Vagina (tissue), 2 donors: Measurements from ENCODE around the gene SOX15. TPM values are rescaled to one million over a fixed set of nuclear protein-coding genes. Genes with fewer than 3 reads are reported as not detected.

Experiments
- DNase-seq, 2 donors: peaks; one replicate each; pipeline ENCODE4 v3.0.0-alpha.2; 2017; ENCODE audit errors: extremely low spot score in 2 of 2
- H3K27ac ChIP-seq: fragments of 200-600 bp; sonication (generic); one replicate; pipeline ENCODE4 v1.5.1; 2019
- H3K27me3 ChIP-seq: fragments of 200-600 bp; sonication (generic); one replicate; pipeline ENCODE4 v1.5.1; 2019
- H3K36me3 ChIP-seq, 2 donors: fragments of 200-600 bp; sonication (generic); one replicate each; pipeline ENCODE4 v1.5.1; 2017 to 2019
- H3K4me1 ChIP-seq: fragments of 200-600 bp; sonication (generic); one replicate; pipeline ENCODE4 v1.5.1; 2019
- H3K4me3 ChIP-seq, 2 donors: fragments of 200-600 bp; sonication (generic); 1 replicate in 1 of 2; 2 replicates in 1 of 2; pipeline ENCODE4 v1.5.1; 2016 to 2019
- H3K9me3 ChIP-seq: fragments of 200-600 bp; sonication (generic); one replicate; pipeline ENCODE4 v1.5.1; 2019
- POLR2A ChIP-seq, 2 donors: fragments of 450-650 bp; IDR thresholded peaks; one replicate each; pipeline ENCODE4 v1.6.1; 2017; ENCODE audit warnings: antibody characterized with exemption in 2 of 2, mild to moderate bottlenecking in 2 of 2, moderate library complexity in 2 of 2
- POLR2AphosphoS5 ChIP-seq, 2 donors: sonication (generic); formaldehyde crosslinking; IDR thresholded peaks; one replicate each; pipeline ENCODE4 v1.9.0; 2017; ENCODE audit warnings: antibody characterized with exemption in 2 of 2, mild to moderate bottlenecking in 2 of 2, low read depth in 1 of 2; ENCODE audit not compliant: insufficient read depth in 1 of 2
- intact Hi-C: fragments of 100-400 bp; cut with DNase I; formaldehyde crosslinking; loops from one replicate; pipeline ENCODE4 v1.15.1; 2023
- total RNA-seq: library from RNA; depleted of rRNA; stranded (reverse); fragments of >200 nt; gene quantifications from one replicate; pipeline ENCODE4 v1.2.3, GENCODE V29; 2016
- TF ChIP-seq, protein P1 (sequence below), 3 experiments: fragments of 450-650 bp in 2 of 3; fragments of 200-600 bp in 1 of 3; sonication (generic) in 1 of 3; IDR thresholded peaks; one replicate each; pipeline ENCODE4 v1.5.1; 2017 to 2019; ENCODE audit warnings: antibody characterized with exemption in 3 of 3, mild to moderate bottlenecking in 2 of 3, moderate library complexity in 2 of 3

Gene SOX15
- total RNA-seq, 1 donor from 2014 or later = 44.4 TPM

DNA sequence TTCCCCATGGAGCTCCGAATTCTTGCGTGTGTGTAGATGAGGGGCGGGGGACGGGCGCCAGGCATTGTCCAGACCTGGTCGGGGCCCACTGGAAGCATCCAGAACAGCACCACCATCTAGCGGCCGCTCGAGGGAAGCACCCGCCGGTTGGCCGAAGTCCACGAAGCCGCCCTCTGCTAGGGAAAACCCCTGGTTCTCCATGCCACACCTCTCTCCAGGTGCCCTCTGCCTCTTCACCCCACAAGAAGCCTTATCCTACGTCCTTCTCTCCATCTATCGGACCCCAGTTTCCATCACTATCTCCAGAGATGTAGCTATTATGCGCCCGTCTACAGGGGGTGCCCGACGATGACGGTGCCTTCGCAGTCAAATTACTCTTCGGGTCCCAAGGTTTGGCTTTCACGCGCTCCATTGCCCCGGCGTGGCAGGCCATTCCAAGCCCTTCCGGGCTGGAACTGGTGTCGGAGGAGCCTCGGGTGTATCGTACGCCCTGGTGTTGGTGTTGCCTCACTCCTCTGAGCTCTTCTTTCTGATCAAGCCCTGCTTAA, 28.8 kb downstream of the SOX15 start:
- H3K9me3 ChIP-seq = no peaks in the 10 kb centered on the region
- peaks cover 70% of the 10 kb centered on the region for H3K4me1 ChIP-seq
- peak overlapping the region; percentile 88 for H3K27ac ChIP-seq
- peak in 1 of 2 donors; percentile 68 for TF ChIP-seq POLR2AphosphoS5 (IDR thresholded peaks at IDR 0.05; ENCODE audit: insufficient read depth in 1 of 2, low read depth in 1 of 2)
- TF ChIP-seq, protein P1, sequence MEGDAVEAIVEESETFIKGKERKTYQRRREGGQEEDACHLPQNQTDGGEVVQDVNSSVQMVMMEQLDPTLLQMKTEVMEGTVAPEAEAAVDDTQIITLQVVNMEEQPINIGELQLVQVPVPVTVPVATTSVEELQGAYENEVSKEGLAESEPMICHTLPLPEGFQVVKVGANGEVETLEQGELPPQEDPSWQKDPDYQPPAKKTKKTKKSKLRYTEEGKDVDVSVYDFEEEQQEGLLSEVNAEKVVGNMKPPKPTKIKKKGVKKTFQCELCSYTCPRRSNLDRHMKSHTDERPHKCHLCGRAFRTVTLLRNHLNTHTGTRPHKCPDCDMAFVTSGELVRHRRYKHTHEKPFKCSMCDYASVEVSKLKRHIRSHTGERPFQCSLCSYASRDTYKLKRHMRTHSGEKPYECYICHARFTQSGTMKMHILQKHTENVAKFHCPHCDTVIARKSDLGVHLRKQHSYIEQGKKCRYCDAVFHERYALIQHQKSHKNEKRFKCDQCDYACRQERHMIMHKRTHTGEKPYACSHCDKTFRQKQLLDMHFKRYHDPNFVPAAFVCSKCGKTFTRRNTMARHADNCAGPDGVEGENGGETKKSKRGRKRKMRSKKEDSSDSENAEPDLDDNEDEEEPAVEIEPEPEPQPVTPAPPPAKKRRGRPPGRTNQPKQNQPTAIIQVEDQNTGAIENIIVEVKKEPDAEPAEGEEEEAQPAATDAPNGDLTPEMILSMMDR (IDR thresholded peaks at IDR 0.05) = peak; percentile 64 to 90 (median 89)
- no peak for TF ChIP-seq POLR2A (IDR thresholded peaks at IDR 0.05)
- intact Hi-C loops = loop anchor here (5.0 to 10.0 kb wide), 3 partner anchors 44 to 306 kb away; partner anchors contain the start of genes CTDNEP1, ELP5, KCTD11 and TMEM95
- DNase-seq = peak in 1 of 2 donors; percentile 92
- peaks cover 0 to 29% of the 10 kb centered on the region in 2 donors for H3K36me3 ChIP-seq
- H3K27me3 ChIP-seq = no peaks in the 10 kb centered on the region
- H3K4me3 ChIP-seq = peak overlapping the region; percentile 70 to 82

DNA sequence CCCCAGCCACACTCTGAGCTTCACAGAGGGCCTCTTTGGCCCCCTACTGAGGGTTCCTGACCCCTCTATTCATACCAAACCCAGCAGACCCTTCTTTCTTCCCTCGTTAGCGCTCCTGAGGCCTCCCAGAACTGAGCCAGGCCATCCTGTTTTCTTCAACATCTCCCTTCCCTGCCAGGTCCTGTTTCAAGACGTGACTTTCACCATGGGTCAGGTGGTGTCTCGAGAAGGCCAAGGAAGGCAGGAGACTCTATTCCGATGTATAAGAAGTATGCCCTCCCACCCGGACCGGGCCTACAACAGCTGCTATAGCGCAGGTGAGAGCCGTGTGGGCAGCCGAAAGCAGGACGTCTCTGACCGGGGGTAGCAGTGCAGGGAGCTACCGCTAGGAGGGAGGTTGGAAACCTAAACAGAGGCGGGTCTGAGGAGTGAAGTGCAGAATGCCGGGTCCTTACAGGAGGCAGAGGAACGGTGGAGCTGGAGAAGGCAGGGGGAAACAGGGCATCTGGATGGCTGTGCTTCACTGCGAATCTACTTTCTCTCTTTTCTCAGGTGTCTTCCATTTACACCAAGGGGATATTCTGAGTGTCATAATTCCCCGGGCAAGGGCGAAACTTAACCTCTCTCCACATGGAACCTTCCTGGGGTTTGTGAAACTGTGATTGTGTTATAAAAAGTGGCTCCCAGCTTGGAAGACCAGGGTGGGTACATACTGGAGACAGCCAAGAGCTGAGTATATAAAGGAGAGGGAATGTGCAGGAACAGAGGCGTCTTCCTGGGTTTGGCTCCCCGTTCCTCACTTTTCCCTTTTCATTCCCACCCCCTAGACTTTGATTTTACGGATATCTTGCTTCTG, 29.5 kb downstream of the SOX15 start:
- Histone ChIP-seq H3K9me3 (no peaks in the 10 kb centered on the region), H3K36me3 (peaks cover 0 to 22% of the 10 kb centered on the region in 2 donors), H3K4me1 (peaks cover 70% of the 10 kb centered on the region), H3K27me3 (no peaks in the 10 kb centered on the region), H3K4me3 (peak overlapping the region; percentile 70 to 82), H3K27ac (peak overlapping the region; percentile 88)
- peak in 1 of 2 donors; percentile 88 for DNase-seq
- intact Hi-C loops = loop anchor here (5.0 to 10.0 kb wide), 3 partner anchors 43 to 306 kb away; partner anchors contain the start of genes CTDNEP1, ELP5, KCTD11 and TMEM95
- TF ChIP-seq, protein P1 (IDR thresholded peaks at IDR 0.05) = peak in 1 of 3 experiments; percentile 46
- no peak for TF ChIP-seq POLR2AphosphoS5 (IDR thresholded peaks at IDR 0.05; ENCODE audit: insufficient read depth in 1 of 2, low read depth in 1 of 2)

DNA sequence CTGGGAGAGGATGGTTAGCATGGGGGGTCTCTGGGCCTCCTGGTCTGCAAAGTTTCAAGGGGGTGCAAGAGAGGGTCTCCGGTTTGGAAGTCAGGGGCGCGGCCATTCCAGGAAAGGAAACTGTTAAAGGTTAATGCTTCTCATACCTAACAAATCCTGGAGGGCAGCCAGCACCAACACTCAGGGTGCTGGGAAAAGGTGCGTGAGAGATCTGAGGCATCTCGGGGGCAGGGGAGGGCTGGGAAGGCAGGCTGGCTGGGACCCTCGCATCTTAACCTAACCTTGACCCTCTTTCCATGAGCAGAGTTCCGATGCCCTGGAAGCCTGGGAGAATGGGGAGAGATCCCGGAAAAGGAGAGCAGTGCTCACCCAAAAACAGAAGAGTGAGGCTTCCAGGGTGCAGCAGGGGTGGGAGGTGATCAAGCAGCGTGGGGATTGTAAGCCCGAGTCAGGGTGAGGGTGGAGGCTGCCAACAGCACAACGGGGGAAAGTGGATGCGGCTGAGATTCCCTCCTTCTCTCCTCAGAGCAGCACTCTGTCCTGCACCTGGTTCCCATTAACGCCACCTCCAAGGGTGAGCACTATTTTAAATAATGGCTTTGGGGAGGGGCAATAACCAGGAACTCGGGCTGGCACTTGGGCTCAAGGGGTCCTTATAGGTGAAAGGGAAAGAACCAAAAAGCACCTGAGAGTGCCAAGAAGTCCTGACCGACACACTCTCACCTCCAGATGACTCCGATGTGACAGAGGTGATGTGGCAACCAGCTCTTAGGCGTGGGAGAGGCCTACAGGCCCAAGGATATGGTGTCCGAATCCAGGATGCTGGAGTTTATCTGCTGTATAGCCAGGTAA, 30.3 kb downstream of the SOX15 start:
- H3K9me3 ChIP-seq = no peaks in the 10 kb centered on the region
- DNase-seq = peak in 1 of 2 donors; percentile 83
- TF ChIP-seq, protein P1 (IDR thresholded peaks at IDR 0.05) = no peak
- TF ChIP-seq POLR2AphosphoS5 (IDR thresholded peaks at IDR 0.05; ENCODE audit: insufficient read depth in 1 of 2, low read depth in 1 of 2) (no peak), POLR2A (IDR thresholded peaks at IDR 0.05) (no peak)
- H3K36me3 ChIP-seq = peaks cover 0 to 13% of the 10 kb centered on the region in 2 donors
- peak overlapping the region; percentile 70 to 82 for H3K4me3 ChIP-seq
- intact Hi-C loops = loop anchor here (5.0 to 10.0 kb wide), 4 partner anchors 42 to 305 kb away; partner anchors contain the start of genes CTDNEP1, ELP5, FGF11 and KCTD11
- H3K27ac ChIP-seq = peak overlapping the region; percentile 88
- H3K4me1 ChIP-seq = peaks cover 69% of the 10 kb centered on the region
- H3K27me3 ChIP-seq = no peaks in the 10 kb centered on the region

DNA sequence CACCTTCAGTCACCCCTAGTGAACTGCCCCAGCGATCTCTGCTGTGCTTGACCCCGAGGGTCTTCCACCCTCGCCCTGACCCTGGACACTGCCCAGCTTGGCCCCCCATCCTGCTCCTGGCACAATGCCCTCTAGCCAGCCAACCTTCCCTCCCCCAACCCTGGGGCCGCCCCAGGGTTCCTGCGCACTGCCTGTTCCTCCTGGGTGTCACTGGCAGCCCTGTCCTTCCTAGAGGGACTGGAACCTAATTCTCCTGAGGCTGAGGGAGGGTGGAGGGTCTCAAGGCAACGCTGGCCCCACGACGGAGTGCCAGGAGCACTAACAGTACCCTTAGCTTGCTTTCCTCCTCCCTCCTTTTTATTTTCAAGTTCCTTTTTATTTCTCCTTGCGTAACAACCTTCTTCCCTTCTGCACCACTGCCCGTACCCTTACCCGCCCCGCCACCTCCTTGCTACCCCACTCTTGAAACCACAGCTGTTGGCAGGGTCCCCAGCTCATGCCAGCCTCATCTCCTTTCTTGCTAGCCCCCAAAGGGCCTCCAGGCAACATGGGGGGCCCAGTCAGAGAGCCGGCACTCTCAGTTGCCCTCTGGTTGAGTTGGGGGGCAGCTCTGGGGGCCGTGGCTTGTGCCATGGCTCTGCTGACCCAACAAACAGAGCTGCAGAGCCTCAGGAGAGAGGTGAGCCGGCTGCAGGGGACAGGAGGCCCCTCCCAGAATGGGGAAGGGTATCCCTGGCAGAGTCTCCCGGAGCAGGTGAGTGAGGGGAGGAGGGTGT, 31.2 kb downstream of the SOX15 start, which contains the start of gene TNFSF13:
TNFSF13 (plus strand) TSS at position 207 of the 776 bp plus-strand sequence; CDS start at position 497, 290 bp downstream.
- TF ChIP-seq POLR2A (IDR thresholded peaks at IDR 0.05) (no peak), POLR2AphosphoS5 (IDR thresholded peaks at IDR 0.05; ENCODE audit: insufficient read depth in 1 of 2, low read depth in 1 of 2) (peak in 1 of 2 donors; percentile 44)
- TF ChIP-seq, protein P1 (IDR thresholded peaks at IDR 0.05) = no peak
- peaks cover 0 to 5% of the 10 kb centered on the region in 2 donors for H3K36me3 ChIP-seq
- intact Hi-C loops = loop anchor here (5.0 kb wide), 1 partner anchor 121 kb away; the partner anchor contains the start of genes FGF11 and TMEM102
- H3K27me3 ChIP-seq = no peaks in the 10 kb centered on the region
- DNase-seq = peak in 1 of 2 donors; percentile 87
- H3K4me3 ChIP-seq = peak within 1 kb of the TSS; percentile 26 to 70
- H3K9me3 ChIP-seq = no peaks in the 10 kb centered on the region
- H3K4me1 ChIP-seq = peaks cover 61% of the 10 kb centered on the region
- peak within 1 kb of the TSS; percentile 88 for H3K27ac ChIP-seq
